Tibial artery (tissue), 4 donors: ENCODE results near the gene CALD1.

Experiments used
- DNase-seq, 2 donors: peaks; one replicate each; pipeline ENCODE4 v3.0.0-alpha.2; 2019
- H3K27ac ChIP-seq, 2 donors: fragments of 200-600 bp; sonication (generic) in 1 of 2; 1 replicate in 1 of 2; 2 replicates in 1 of 2; pipeline ENCODE4 v1.5.1; 2018 to 2019; ENCODE audit warnings: mild to moderate bottlenecking in 1 of 2
- H3K27me3 ChIP-seq, 2 donors: fragments of 200-600 bp; sonication (generic) in 1 of 2; one replicate each; pipeline versions ENCODE4 v1.5.1 to v1.6.0; 2016 to 2019
- H3K36me3 ChIP-seq, 3 donors: fragments of 200-600 bp; sonication (generic) in 2 of 3; one replicate each; pipeline ENCODE4 v1.5.1; 2016 to 2019; ENCODE audit warnings: mild to moderate bottlenecking in 2 of 3
- H3K4me1 ChIP-seq, 4 donors: fragments of 200-600 bp; sonication (generic) in 2 of 4; 1 replicate in 3 of 4; 2 replicates in 1 of 4; pipeline ENCODE4 v1.5.1; 2016 to 2019
- H3K4me3 ChIP-seq, 2 donors: fragments of 200-600 bp; sonication (generic) in 1 of 2; 1 replicate in 1 of 2; 2 replicates in 1 of 2; pipeline ENCODE4 v1.5.1; 2018 to 2019; ENCODE audit warnings: mild to moderate bottlenecking in 2 of 2
- H3K9me3 ChIP-seq, 3 donors: fragments of 200-600 bp; sonication (generic) in 1 of 3; one replicate each; pipeline ENCODE4 v1.5.1; 2016 to 2019
- intact Hi-C: fragments of 100-400 bp; cut with DNase I; formaldehyde crosslinking; loops from one replicate; pipeline ENCODE4 v1.15.0; 2023; ENCODE audit warnings: low total_unique reads
- TF ChIP-seq, protein P1 (sequence below), 2 experiments: fragments of 200-600 bp in 1 of 2; fragments of 450-650 bp in 1 of 2; IDR thresholded peaks; one replicate each; pipeline ENCODE4 v1.5.1; 2017 to 2019; ENCODE audit warnings: antibody characterized with exemption in 2 of 2, mild to moderate bottlenecking in 1 of 2, moderate library complexity in 1 of 2

CALD1 gene

GRCh38 chr7:134879815-134880475, 100.5 kb downstream of the CALD1 start:
- DNase-seq: no peak
- peaks cover 0 to 100% (median 21%) of the 10 kb centered on the region in 4 donors for H3K4me1 ChIP-seq
- intact Hi-C loops: loop anchor here (10.0 kb wide), 1 partner anchor 55 kb away; no protein-coding TSS in a partner anchor
- peak overlapping the region; percentile 12 to 49 for H3K27ac ChIP-seq
- H3K36me3 ChIP-seq: peaks cover 0 to 10% (median 0%) of the 10 kb centered on the region in 3 donors
- TF ChIP-seq, protein P1, sequence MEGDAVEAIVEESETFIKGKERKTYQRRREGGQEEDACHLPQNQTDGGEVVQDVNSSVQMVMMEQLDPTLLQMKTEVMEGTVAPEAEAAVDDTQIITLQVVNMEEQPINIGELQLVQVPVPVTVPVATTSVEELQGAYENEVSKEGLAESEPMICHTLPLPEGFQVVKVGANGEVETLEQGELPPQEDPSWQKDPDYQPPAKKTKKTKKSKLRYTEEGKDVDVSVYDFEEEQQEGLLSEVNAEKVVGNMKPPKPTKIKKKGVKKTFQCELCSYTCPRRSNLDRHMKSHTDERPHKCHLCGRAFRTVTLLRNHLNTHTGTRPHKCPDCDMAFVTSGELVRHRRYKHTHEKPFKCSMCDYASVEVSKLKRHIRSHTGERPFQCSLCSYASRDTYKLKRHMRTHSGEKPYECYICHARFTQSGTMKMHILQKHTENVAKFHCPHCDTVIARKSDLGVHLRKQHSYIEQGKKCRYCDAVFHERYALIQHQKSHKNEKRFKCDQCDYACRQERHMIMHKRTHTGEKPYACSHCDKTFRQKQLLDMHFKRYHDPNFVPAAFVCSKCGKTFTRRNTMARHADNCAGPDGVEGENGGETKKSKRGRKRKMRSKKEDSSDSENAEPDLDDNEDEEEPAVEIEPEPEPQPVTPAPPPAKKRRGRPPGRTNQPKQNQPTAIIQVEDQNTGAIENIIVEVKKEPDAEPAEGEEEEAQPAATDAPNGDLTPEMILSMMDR (IDR thresholded peaks at IDR 0.05): no peak
- H3K27me3 ChIP-seq: no peaks in the 10 kb centered on the region
- H3K9me3 ChIP-seq: no peaks in the 10 kb centered on the region
- no peak overlapping the region for H3K4me3 ChIP-seq

GRCh38 chr7:134882481-134882880, 103.0 kb downstream of the CALD1 start:
- Histone ChIP-seq H3K4me3 (no peak overlapping the region), H3K36me3 (peaks cover 0 to 5% (median 0%) of the 10 kb centered on the region in 3 donors), H3K4me1 (peaks cover 4 to 100% (median 29%) of the 10 kb centered on the region in 4 donors), H3K27me3 (no peaks in the 10 kb centered on the region), H3K27ac (peak overlapping the region in 1 of 2 donors; percentile 2), H3K9me3 (no peaks in the 10 kb centered on the region)
- no peak for DNase-seq
- TF ChIP-seq, protein P1 (IDR thresholded peaks at IDR 0.05): no peak
- intact Hi-C loops: loop anchor here (10.0 kb wide), 1 partner anchor 52 kb away; no protein-coding TSS in a partner anchor

DNA sequence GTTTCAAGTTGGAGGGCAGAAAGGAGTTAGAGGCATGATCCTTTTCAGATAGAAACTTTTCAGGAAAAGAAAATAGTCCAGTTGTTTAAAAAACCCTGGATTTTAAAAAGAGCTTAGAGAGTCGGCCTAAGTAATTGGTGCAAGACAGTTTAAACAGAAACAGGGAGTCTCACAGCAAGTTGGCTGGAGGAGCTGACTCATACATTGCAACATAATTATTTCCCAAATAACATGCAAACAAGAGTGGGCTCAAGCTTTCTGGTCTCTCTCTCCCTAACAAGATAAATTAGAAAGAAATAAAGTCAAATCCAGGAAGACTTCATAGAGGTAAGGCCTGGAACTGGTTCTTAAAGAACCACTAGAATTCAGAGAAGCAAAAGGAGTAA, 106.5 kb downstream of the CALD1 start:
- no peak for DNase-seq
- TF ChIP-seq, protein P1 (IDR thresholded peaks at IDR 0.05): no peak
- H3K4me3 ChIP-seq: no peak overlapping the region
- H3K4me1 ChIP-seq: peaks cover 4 to 98% (median 46%) of the 10 kb centered on the region in 4 donors
- no peaks in the 10 kb centered on the region for H3K27me3 ChIP-seq
- no peaks in the 10 kb centered on the region for H3K36me3 ChIP-seq
- intact Hi-C loops: loop anchor here (10.0 kb wide), 1 partner anchor 49 kb away; no protein-coding TSS in a partner anchor
- no peaks in the 10 kb centered on the region for H3K9me3 ChIP-seq
- peak overlapping the region; percentile 63 to 67 for H3K27ac ChIP-seq

DNA sequence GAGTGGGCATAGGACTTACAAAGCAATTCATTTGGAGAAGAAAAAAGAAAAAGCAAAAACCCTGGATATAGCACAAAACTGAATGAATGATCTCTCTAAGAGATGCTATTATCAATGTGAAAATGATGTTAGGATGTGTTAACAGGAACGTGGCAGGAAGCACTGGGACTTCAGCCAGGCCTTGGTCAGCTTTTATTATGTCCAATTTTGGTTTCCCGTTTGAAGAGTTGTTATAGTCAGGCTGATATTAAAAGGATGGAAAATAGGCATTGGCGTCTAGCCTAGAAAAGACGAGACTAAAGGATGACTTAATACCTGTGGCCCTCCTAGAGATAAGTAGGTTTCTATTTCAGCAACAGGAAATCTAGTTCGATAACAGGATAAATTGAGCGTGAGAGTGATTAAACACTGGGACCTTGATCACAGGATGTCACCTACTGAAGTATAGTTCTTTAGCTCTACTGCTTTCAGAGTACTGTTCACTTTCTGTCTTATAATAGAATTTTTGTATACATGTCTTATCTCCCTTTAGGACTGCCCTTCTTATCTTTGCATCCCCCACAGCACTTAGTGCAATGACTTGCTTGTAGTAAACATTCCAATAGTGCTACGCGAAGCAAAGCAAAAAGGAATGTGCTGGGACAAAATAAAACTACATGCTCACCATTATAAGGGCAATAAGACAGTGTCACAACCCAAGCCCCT, 107.1 kb downstream of the CALD1 start:
- Histone ChIP-seq H3K4me1 (peaks cover 4 to 98% (median 49%) of the 10 kb centered on the region in 4 donors), H3K27me3 (no peaks in the 10 kb centered on the region), H3K27ac (peak overlapping the region; percentile 63 to 67), H3K4me3 (no peak overlapping the region), H3K9me3 (no peaks in the 10 kb centered on the region), H3K36me3 (no peaks in the 10 kb centered on the region)
- DNase-seq: peak in 1 of 2 donors; percentile 61
- TF ChIP-seq, protein P1 (IDR thresholded peaks at IDR 0.05): no peak
- intact Hi-C loops: loop anchor here (10.0 kb wide), 1 partner anchor 48 kb away; no protein-coding TSS in a partner anchor

DNA sequence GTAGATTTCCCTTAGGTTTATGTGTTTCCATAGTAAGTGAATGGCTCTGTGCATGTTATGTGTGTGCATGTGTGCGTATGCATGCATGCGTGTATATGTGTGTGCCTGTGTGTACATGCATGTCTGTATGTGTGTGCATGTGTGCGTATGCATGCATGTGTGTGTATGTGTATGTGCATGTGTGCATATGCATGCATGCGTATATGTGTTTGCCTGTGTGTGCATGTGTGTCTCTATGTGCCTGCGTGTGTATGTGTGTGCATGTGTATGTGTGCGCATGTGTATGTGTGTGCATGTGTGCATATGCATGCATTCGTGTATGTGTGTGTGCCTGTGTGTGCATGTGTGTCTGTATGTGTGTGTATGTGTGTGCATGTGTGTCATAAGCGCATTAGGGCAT, 108.1 kb downstream of the CALD1 start:
- Histone ChIP-seq H3K4me3 (no peak overlapping the region), H3K9me3 (no peaks in the 10 kb centered on the region), H3K4me1 (peaks cover 4 to 98% (median 53%) of the 10 kb centered on the region in 4 donors), H3K27ac (peak overlapping the region; percentile 63 to 67), H3K27me3 (no peaks in the 10 kb centered on the region), H3K36me3 (no peaks in the 10 kb centered on the region)
- DNase-seq: no peak
- TF ChIP-seq, protein P1 (IDR thresholded peaks at IDR 0.05): no peak
- intact Hi-C loops: loop anchor here (10.0 kb wide), 1 partner anchor 47 kb away; no protein-coding TSS in a partner anchor
